K562 (cell line): Measurements from ENCODE around the gene CDH8. TPM values are rescaled to one million over a fixed set of nuclear protein-coding genes. Genes with fewer than 3 reads are reported as not detected.

ENCODE experiments used
- ATAC-seq: fragments of 200-7000 bp; cut with Tn5 transposase; 3 replicates; pipeline ENCODE4 v1.9.1; 2020; ENCODE audit warnings: moderate library complexity
- BruUV-seq: library from RNA; stranded (reverse); fragments of 400-500 nt; replicated peaks from 2 replicates; lab custom pipeline; 2021; lab: Mats Ljungman, UMichigan
- CTCF ChIA-PET: fragments of 300-600 bp; formaldehyde crosslinking; extraction: SDS; loops from one replicate; lab custom pipeline; 2021; ENCODE audit warnings: low intra/inter-chr PET ratio; lab: Yijun Ruan, JAX
- POLR2A ChIA-PET: fragments of 300-600, 350-650 bp; sonication (Branson Sonifier 250); formaldehyde crosslinking; extraction: SDS; loops from one replicate; lab custom pipeline; 2021; ENCODE audit warnings: antibody characterized with exemption, inconsistent platforms; lab: Yijun Ruan, JAX
- DNase-seq, 4 experiments: peaks; one replicate each; pipeline versions ENCODE4 v3.0.0 to v3.0.0-alpha.2; 2011 to 2018; ENCODE audit warnings: low spot score in 3 of 4, mixed read lengths in 3 of 4; ENCODE audit errors: extremely low read depth in 1 of 4
- FAIRE-seq: peaks from 2 replicates; lab custom pipeline; 2011; peaks lifted over from hg19 to GRCh38; lab: Jason Lieb, UNC
- H2AFZ ChIP-seq: 2 replicates; pipeline ENCODE4 v1.6.0; 2011; ENCODE audit warnings: low read depth, low read length, control low read depth, inconsistent platforms
- H3K27ac ChIP-seq: fragments of 200-600 bp; 3 replicates; pipeline ENCODE4 v1.8.0; 2011; ENCODE audit warnings: low read depth, mild to moderate bottlenecking, control low read depth, inconsistent platforms, low read length, moderate library complexity, mixed read lengths; ENCODE audit errors: extremely low read depth
- H3K27me3 ChIP-seq, 2 experiments: fragments of 300-600 bp in 1 of 2; 2 replicates in 1 of 2; 3 replicates in 1 of 2; pipeline versions ENCODE4 v1.6.0 to v1.8.0; 2011; ENCODE audit warnings: inconsistent platforms in 2 of 2, low read length in 2 of 2, mild to moderate bottlenecking in 1 of 2, mixed read lengths in 1 of 2, moderate library complexity in 1 of 2; ENCODE audit not compliant: control insufficient read depth in 2 of 2, insufficient read depth in 2 of 2
- H3K36me3 ChIP-seq: fragments of 300-600 bp; 3 replicates; pipeline ENCODE4 v1.8.0; 2011; ENCODE audit warnings: mild to moderate bottlenecking, low read length, inconsistent platforms; ENCODE audit not compliant: control insufficient read depth, insufficient read depth
- H3K4me1 ChIP-seq, 2 experiments: fragments of 200-600 bp in 1 of 2; replicated peaks in 1 of 2; 2 replicates in 1 of 2; 3 replicates in 1 of 2; pipeline versions ENCODE4 v1.5.1 to v1.8.0; 2011; ENCODE audit warnings: inconsistent platforms in 2 of 2, low read length in 2 of 2, mild to moderate bottlenecking in 1 of 2, mixed read lengths in 1 of 2, moderate library complexity in 1 of 2; ENCODE audit not compliant: control insufficient read depth in 2 of 2, insufficient read depth in 2 of 2
- H3K4me2 ChIP-seq: 2 replicates; pipeline ENCODE4 v1.6.1; 2011; ENCODE audit warnings: low read length, control low read depth, inconsistent platforms, mixed read lengths; ENCODE audit not compliant: insufficient read depth
- H3K4me3 ChIP-seq: fragments of 200-600 bp; sonication (generic), shearing (Covaris generic); 2 replicates; pipeline ENCODE4 v1.5.1; 2016; ENCODE audit warnings: control low read depth, inconsistent platforms
- H3K79me2 ChIP-seq: fragments of 200-600 bp; 3 replicates; pipeline ENCODE4 v1.8.0; 2011; ENCODE audit warnings: low read length, inconsistent platforms; ENCODE audit not compliant: control insufficient read depth, insufficient read depth
- H3K9ac ChIP-seq, 2 experiments: 2 replicates each; pipeline versions ENCODE4 v1.6.0 to v1.6.1; 2011; ENCODE audit warnings: low read depth in 2 of 2, low read length in 2 of 2, control low read depth in 1 of 2, inconsistent platforms in 1 of 2, mild to moderate bottlenecking in 1 of 2, mixed read lengths in 1 of 2; ENCODE audit not compliant: insufficient read depth in 1 of 2
- H3K9me1 ChIP-seq: one replicate; pipeline ENCODE4 v1.6.0; 2011; ENCODE audit warnings: inconsistent platforms, mild to moderate bottlenecking, low read length, moderate library complexity; ENCODE audit not compliant: control insufficient read depth, insufficient read depth
- H3K9me3 ChIP-seq: replicated peaks from 2 replicates; pipeline ENCODE4 v1.5.1; 2011; ENCODE audit warnings: low read depth, low read length, inconsistent platforms; ENCODE audit not compliant: control insufficient read depth, insufficient read depth
- H4K20me1 ChIP-seq: replicated peaks from 2 replicates; pipeline ENCODE4 v1.6.1; 2011; ENCODE audit warnings: low read length, inconsistent platforms, mixed read lengths; ENCODE audit not compliant: control insufficient read depth, insufficient read depth
- ELF1 ChIP-seq: fragments of 200-800 bp; sonication (Bioruptor generic); IDR thresholded peaks from 2 replicates; pipeline ENCODE4 v1.6.1; 2016; ENCODE audit warnings: missing genetic modification characterization, missing compliant biosample characterization
- ELK1 ChIP-seq: sonication (generic); formaldehyde crosslinking; IDR thresholded peaks from 2 replicates; pipeline ENCODE4 v1.8.1; 2022; ENCODE audit warnings: missing genetic modification reagents
- GABPB2 ChIP-seq: fragments of 250-450 bp; sonication (Bioruptor Pico); conservative IDR thresholded peaks from 2 replicates; pipeline ENCODE4 v1.5.1; 2021; ENCODE audit warnings: mild to moderate bottlenecking
- NFE2L1 ChIP-seq: fragments of 450-650 bp; IDR thresholded peaks from 2 replicates; pipeline ENCODE4 v1.6.1; 2016; ENCODE audit warnings: missing genetic modification characterization, low read depth, mild to moderate bottlenecking, missing compliant biosample characterization, moderate library complexity, borderline replicate concordance
- PCBP1 ChIP-seq: fragments of 200-400 bp; formaldehyde crosslinking; IDR thresholded peaks from 2 replicates; pipeline ENCODE4 v1.6.1; 2018; ENCODE audit warnings: mild to moderate bottlenecking, low read depth, low read length; ENCODE audit not compliant: poor library complexity, severe bottlenecking
- SMARCA5 ChIP-seq: fragments of 450-650 bp; IDR thresholded peaks from 2 replicates; pipeline ENCODE4 v1.6.1; 2016
- SOX6 ChIP-seq: fragments of 450-650 bp; IDR thresholded peaks from 2 replicates; pipeline ENCODE4 v1.6.1; 2014; ENCODE audit warnings: mild to moderate bottlenecking
- ZNF586 ChIP-seq: fragments of 450-650 bp; formaldehyde crosslinking; conservative IDR thresholded peaks from 2 replicates; pipeline ENCODE4 v1.4.0; 2020; ENCODE audit warnings: mild to moderate bottlenecking, moderate library complexity
- WGBS: fragments of 100-300 bp; shearing (Covaris generic); methylation state at CpG from one replicate; pipeline ENCODE4 v1.1.6; 2016; ENCODE audit warnings: low coverage, mixed read lengths; ENCODE audit not compliant: insufficient coverage; ENCODE audit errors: missing lambda C conversion rate; 5-methylcytosine and 5-hydroxymethylcytosine counted together
- in situ Hi-C: fragments of 300-500 bp; cut with MboI; formaldehyde crosslinking; loops from 4 replicates; pipeline ENCODE4 v1.15.0; 2018; ENCODE audit warnings: inconsistent platforms, mixed read lengths
- intact Hi-C: fragments of 100-400 bp; cut with micrococcal nuclease; formaldehyde crosslinking; loops from 2 replicates; pipeline ENCODE4 v1.14.2; 2022
- polyA plus RNA-seq, 8 experiments: library from polyadenylated mRNA; depleted of rRNA in 4 of 8; stranded (reverse) in 5 of 8; unstranded in 3 of 8; fragments of >200 nt; fragmentation: Nextera tagmentation in 2 of 8; fragmentation: Illumina TruSeq in 1 of 8; extraction: Ambion mirVana in 2 of 8; extraction: Trizol in 1 of 8; gene quantifications; 2 replicates each; pipeline versions ENCODE4 v1.2.1 to v1.2.3, GENCODE V29; 2011 to 2014; ENCODE audit warnings: inconsistent platforms in 1 of 8, missing spikeins in 1 of 8
- total RNA-seq, 7 experiments: library from RNA; depleted of rRNA in 6 of 7; stranded (reverse); fragments of >200 nt in 6 of 7; fragmentation: Illumina TruSeq in 2 of 7; extraction: Trizol in 2 of 7; gene quantifications; 2 replicates each; pipeline versions ENCODE4 v1.2.1 to v1.2.3, GENCODE V29; 2011 to 2021; ENCODE audit warnings: low replicate concordance in 1 of 7
- TF ChIP-seq, protein P1 (sequence below): fragments of 450-650 bp; formaldehyde crosslinking; IDR thresholded peaks from 2 replicates; pipeline ENCODE4 v1.4.0; 2022; ENCODE audit warnings: mild to moderate bottlenecking, moderate library complexity
- TF ChIP-seq, protein P2 (sequence below): fragments of 250-450 bp; sonication (Bioruptor Pico); IDR thresholded peaks from 2 replicates; pipeline ENCODE4 v1.5.0; 2021; ENCODE audit warnings: mild to moderate bottlenecking, borderline replicate concordance
- TF ChIP-seq, protein P3 (sequence below): sonication (generic); formaldehyde crosslinking; IDR thresholded peaks from 2 replicates; pipeline ENCODE4 v1.8.1; 2023; ENCODE audit warnings: mild to moderate bottlenecking, missing genetic modification reagents, moderate library complexity

CDH8 gene
- total and polyA plus RNA-seq, 9 of the 15 experiments (the other 6 are each of a cell fraction or from before 2014, with no cell fraction given) = 0.22 to 1.4 (median 0.42) TPM; not detected in 4

- BruUV-seq = no TSS peak
- no peak for ATAC-seq
- Histone ChIP-seq H4K20me1 (no peaks in the 10 kb centered on the region), H3K4me2 (no peak overlapping the region), H3K79me2 (no peaks in the 10 kb centered on the region), H3K27me3 (no peaks in the 10 kb centered on the region), H3K9me3 (no peaks in the 10 kb centered on the region), H2AFZ (no peak overlapping the region), H3K9me1 (no peaks in the 10 kb centered on the region), H3K4me3 (no peak overlapping the region), H3K9ac (no peak overlapping the region), H3K36me3 (no peaks in the 10 kb centered on the region), H3K27ac (no peak overlapping the region), H3K4me1 (no peaks in the 10 kb centered on the region)
- ChIA-PET CTCF (no interaction called here), POLR2A (no interaction called here)
- in situ Hi-C loops = no loop called here
- TF ChIP-seq, protein P1, sequence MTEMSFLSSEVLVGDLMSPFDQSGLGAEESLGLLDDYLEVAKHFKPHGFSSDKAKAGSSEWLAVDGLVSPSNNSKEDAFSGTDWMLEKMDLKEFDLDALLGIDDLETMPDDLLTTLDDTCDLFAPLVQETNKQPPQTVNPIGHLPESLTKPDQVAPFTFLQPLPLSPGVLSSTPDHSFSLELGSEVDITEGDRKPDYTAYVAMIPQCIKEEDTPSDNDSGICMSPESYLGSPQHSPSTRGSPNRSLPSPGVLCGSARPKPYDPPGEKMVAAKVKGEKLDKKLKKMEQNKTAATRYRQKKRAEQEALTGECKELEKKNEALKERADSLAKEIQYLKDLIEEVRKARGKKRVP = no peak
- no peak for DNase-seq
- intact Hi-C loops = no loop called here
- FAIRE-seq = no peak
- 0% methylated on average over 1 of the region's 1 CpG for WGBS
Measured at GRCh38 chr16:61780161-61780560, 256.1 kb downstream of the CDH8 start.

GRCh38 chr16:61770301-61770700, 265.9 kb downstream of the CDH8 start:
- FAIRE-seq (no peak), DNase-seq (no peak), ATAC-seq (no peak)
- POLR2A ChIA-PET = no interaction called here
- Histone ChIP-seq H3K9me3 (no peaks in the 10 kb centered on the region), H3K27me3 (no peaks in the 10 kb centered on the region), H3K27ac (no peak overlapping the region), H3K4me3 (no peak overlapping the region), H3K9ac (no peak overlapping the region), H3K9me1 (no peaks in the 10 kb centered on the region), H3K36me3 (no peaks in the 10 kb centered on the region), H2AFZ (no peak overlapping the region), H3K79me2 (no peaks in the 10 kb centered on the region), H4K20me1 (no peaks in the 10 kb centered on the region), H3K4me1 (no peaks in the 10 kb centered on the region), H3K4me2 (no peak overlapping the region)
- in situ Hi-C loops (no loop called here), intact Hi-C loops (no loop called here)
- CTCF ChIA-PET = no interaction called here
- BruUV-seq = no TSS peak
- 0% methylated on average over 1 of the region's 1 CpG for WGBS
- TF ChIP-seq ELF1 (no peak), SMARCA5 (no peak), GABPB2 (no peak), ZNF586 (CRISPR knock-in tag) (no peak), PCBP1 (no peak), SOX6 (no peak), NFE2L1 (no peak), ELK1 (CRISPR knock-in tag) (no peak)
- TF ChIP-seq, protein P2, sequence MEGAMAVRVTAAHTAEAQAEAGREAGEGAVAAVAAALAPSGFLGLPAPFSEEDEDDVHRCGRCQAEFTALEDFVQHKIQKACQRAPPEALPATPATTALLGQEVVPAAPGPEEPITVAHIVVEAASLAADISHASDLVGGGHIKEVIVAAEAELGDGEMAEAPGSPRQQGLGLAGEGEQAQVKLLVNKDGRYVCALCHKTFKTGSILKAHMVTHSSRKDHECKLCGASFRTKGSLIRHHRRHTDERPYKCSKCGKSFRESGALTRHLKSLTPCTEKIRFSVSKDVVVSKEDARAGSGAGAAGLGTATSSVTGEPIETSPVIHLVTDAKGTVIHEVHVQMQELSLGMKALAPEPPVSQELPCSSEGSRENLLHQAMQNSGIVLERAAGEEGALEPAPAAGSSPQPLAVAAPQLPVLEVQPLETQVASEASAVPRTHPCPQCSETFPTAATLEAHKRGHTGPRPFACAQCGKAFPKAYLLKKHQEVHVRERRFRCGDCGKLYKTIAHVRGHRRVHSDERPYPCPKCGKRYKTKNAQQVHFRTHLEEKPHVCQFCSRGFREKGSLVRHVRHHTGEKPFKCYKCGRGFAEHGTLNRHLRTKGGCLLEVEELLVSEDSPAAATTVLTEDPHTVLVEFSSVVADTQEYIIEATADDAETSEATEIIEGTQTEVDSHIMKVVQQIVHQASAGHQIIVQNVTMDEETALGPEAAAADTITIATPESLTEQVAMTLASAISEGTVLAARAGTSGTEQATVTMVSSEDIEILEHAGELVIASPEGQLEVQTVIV = no peak
- TF ChIP-seq, protein P3, sequence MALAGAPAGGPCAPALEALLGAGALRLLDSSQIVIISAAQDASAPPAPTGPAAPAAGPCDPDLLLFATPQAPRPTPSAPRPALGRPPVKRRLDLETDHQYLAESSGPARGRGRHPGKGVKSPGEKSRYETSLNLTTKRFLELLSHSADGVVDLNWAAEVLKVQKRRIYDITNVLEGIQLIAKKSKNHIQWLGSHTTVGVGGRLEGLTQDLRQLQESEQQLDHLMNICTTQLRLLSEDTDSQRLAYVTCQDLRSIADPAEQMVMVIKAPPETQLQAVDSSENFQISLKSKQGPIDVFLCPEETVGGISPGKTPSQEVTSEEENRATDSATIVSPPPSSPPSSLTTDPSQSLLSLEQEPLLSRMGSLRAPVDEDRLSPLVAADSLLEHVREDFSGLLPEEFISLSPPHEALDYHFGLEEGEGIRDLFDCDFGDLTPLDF = no peak
